HG03457 (cell line): ENCODE results near the gene CDK15.
"Not testable (repeated sequence)": the region's sequence is repeated elsewhere in the genome, so short reads cannot be mapped to it uniquely, and the experiment has no call there.

Source experiments
- ATAC-seq: cut with Tn5 transposase; IDR thresholded peaks from one replicate; pipeline ENCODE4 v1.9.1; 2021; ENCODE audit warnings: moderate number of reproducible peaks; ENCODE audit not compliant: unreplicated experiment

The CDK15 gene

GRCh38 chr2:201806442-201807170 is at the start of gene CDK15:
Gene CDK15, plus strand, starts transcription at chr2:201806537. Its CDS starts 128 bp downstream, at chr2:201806665.
- ATAC-seq, result no peak

- ATAC-seq, result no peak
Observed at GRCh38 chr2:201758234-201758633, 48.1 kb upstream of the CDK15 start.

GRCh38 chr2:201758873-201759272 is 47.5 kb upstream of the CDK15 start:
- ATAC-seq, result no peak

- ATAC-seq, result no peak
Observed at GRCh38 chr2:201759567-201759966, 46.8 kb upstream of the CDK15 start.

GRCh38 chr2:201761101-201761500 is 45.2 kb upstream of the CDK15 start:
- no peak for ATAC-seq

- ATAC-seq, result not testable (repeated sequence)
Observed at GRCh38 chr2:201764469-201764868, 41.9 kb upstream of the CDK15 start.

- ATAC-seq, result no peak
Observed at GRCh38 chr2:201765799-201766198, 40.5 kb upstream of the CDK15 start.

- ATAC-seq, result no peak
Observed at GRCh38 chr2:201768918-201769317, 37.4 kb upstream of the CDK15 start.

- no peak for ATAC-seq
Observed at GRCh38 chr2:201769666-201770373, 36.5 kb upstream of the CDK15 start.

- ATAC-seq, result no peak
Observed at GRCh38 chr2:201773990-201774389, 32.3 kb upstream of the CDK15 start.

GRCh38 chr2:201774546-201774945 is 31.8 kb upstream of the CDK15 start:
- no peak for ATAC-seq

GRCh38 chr2:201775326-201775725 is 31.0 kb upstream of the CDK15 start:
- no peak for ATAC-seq

- no peak for ATAC-seq
Observed at GRCh38 chr2:201777043-201777442, 29.3 kb upstream of the CDK15 start.

- ATAC-seq, result no peak
Observed at GRCh38 chr2:201777869-201778268, 28.5 kb upstream of the CDK15 start.

GRCh38 chr2:201779901-201780673 is 26.2 kb upstream of the CDK15 start:
- no peak for ATAC-seq

- peak; percentile 90 for ATAC-seq
Observed at GRCh38 chr2:201780674-201781493, 25.5 kb upstream of the CDK15 start, which contains the start of gene ALS2. Gene ALS2, minus strand, starts transcription at chr2:201780933. Its CDS starts 12,048 bp downstream, at chr2:201768885.

GRCh38 chr2:201781557-201782051 is 24.7 kb upstream of the CDK15 start:
- no peak for ATAC-seq

GRCh38 chr2:201784563-201784962 is 21.8 kb upstream of the CDK15 start:
- ATAC-seq, result no peak

- ATAC-seq, result no peak
Observed at GRCh38 chr2:201785135-201785534, 21.2 kb upstream of the CDK15 start.

- ATAC-seq, result no peak
Observed at GRCh38 chr2:201786471-201786870, 19.9 kb upstream of the CDK15 start.
